SW 1271 (cell line): Measurements from ENCODE around the gene MOV10.
A peak's percentile ranks its signal among the peaks of the same experiment; 100 is the strongest.
"Not testable (repeated sequence)": the region's sequence is repeated elsewhere in the genome, so short reads cannot be mapped to it uniquely, and the experiment has no call there.

Experiments
- DNase-seq, 2 experiments: peaks; one replicate each; lab custom pipeline; 2025; lab: John Stamatoyannopoulos, UW

Gene MOV10

GRCh38 chr1:112712191-112712590 is 37.7 kb downstream of the MOV10 start:
- DNase-seq = no peak

- DNase-seq = no peak
Observed at GRCh38 chr1:112712701-112713128, 38.3 kb downstream of the MOV10 start.

DNA sequence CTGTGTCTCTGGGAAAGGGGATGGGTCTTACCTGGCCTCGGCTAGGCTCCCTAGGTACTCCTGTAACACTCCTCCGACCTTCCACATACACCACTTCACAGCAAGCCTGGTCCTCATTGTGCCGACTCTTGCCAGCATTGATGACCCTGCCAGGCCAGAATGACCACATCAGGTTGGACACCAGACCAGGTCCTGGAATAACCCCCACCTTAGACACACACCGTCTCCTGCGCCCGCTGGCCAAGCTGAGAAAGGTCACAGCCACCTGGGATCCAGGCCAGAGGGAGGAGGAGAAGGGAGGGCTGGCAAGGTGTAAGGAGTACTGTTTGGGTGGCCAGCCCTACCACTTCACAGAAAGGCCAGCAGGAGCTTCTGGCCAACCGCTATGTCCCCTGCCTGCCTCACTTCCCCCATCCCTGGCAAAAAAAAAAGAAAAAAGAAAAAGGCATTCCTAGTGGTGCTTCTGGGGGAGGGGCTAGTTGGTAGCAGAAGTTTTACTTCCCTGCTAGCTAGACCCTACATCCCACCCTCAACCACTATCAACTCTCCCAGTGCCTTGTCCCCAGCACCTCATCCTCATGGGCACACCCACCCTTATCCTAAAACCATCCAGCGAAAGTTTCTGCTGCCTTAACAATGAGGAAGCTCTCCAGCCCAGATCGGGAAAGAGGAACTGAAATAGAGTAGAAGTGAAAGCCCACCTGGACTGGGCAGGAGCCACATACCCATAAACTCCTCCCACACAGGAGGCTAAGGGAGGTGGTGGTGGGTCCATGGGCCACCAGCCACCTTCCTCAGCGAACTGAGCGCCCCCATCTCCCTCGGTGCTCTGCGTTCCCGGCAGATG is 39.2 kb downstream of the MOV10 start:
- DNase-seq = no peak

DNA sequence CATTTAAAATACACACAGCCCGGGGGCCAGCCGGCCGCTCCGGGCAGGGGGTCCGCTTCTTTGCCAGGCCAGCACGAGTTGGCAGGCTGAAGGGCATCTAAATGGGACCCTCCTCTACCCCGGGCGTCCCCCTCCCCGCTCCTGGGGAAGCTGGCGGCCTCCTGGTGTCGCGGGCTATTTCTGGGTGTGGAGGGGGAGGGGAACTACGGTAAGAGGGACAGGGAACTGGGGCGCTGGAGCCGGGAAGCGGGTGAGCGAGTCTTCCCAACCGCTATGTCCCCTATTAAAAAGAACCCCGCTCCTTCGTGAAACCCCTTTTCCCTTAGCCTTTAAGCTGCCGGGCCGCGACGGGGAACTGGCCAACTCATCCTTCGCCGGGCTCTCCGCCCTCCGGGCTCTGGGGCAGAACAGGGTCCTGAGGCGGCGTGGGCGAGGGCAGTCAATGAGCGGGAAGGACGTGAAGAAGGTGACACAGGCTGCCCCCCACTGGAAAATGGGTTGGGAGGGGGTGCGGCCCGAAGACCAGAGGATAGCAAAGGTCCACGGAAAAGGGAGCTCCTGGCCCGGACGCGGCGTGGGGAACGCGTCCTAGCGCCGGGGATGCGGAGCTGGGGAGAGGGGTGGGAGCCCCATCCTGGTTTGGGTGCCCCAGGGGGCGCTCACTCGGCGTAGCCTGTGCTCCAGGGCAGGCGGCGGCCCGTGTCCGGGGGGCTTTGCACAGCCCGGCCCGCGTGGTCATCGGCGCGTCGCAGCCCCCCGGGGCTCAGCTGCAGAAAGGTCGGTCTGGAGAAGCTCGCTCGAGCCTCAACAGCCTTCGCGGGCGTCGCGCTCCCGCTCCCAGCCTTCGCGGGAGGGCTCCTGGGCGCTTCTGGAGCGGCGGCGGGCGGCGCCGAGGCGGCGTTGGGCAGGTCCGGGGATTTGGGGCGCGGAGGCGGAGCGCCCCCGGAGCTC is 40.1 kb downstream of the MOV10 start:
- DNase-seq = no peak

GRCh38 chr1:112715264-112716053 is 41.0 kb downstream of the MOV10 start, which contains the start of gene PPM1J:
Gene PPM1J (minus strand): TSS chr1:112715332. CDS start chr1:112715301, 31 bp downstream.
- peak; percentile 75 to 83 for DNase-seq

DNA sequence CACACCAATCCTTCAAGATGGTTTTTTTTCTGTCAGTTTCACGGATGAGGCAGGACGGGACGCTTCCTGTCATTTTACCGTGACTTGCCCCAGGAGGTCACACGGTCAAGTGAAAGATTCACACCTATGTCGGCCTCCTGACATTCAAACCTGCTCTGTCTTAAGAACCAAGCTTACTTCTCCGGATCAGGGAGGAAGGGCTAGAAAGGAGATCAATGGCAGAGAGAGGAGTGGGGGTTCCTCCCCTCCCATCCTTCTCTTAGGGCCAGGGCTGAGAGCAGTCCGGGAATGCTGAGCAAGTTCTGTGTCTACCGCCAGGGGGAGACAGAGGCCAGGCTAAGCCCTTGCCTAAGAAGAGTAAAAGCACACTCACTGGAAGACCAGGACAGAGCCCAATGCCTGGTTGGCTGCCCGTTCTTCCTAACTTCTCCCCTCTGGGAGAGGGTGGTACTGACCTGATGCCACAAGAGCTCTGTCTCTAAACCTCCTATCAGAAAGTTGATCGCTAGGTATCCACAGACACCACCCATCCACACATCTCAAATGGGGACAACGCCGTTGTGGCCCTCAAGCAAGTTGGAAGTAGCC is 41.8 kb downstream of the MOV10 start:
- DNase-seq = peak; percentile 62 to 76

DNA sequence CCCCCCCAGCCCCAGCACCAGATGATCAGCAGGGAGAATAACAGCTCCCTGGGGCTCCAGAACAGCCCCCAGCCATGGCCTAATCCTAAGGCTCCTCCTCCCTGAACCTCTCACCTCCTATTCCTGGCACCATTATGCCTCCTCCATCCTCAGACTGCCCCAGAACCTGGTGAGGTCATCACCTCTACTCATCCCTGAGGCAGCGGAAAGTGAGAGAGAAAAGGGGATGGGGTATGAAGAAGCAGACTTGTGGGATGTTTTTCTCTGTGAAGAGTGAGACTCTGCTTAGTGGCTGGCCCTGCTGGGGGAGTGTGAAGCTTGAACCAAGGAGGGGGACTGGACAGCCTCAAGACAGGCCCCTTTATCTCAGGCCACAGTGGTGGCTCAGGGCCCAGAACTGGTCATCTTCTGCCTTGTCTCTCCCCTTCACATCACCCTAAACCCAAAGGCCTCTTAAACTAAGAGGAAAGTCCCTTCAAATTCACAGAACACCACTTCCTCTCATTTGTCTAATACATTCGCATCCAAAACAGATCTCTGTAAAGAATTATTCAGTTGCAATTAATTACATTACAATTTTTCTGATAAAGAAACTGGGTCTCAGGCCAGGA is 42.9 kb downstream of the MOV10 start:
- DNase-seq = no peak

DNA sequence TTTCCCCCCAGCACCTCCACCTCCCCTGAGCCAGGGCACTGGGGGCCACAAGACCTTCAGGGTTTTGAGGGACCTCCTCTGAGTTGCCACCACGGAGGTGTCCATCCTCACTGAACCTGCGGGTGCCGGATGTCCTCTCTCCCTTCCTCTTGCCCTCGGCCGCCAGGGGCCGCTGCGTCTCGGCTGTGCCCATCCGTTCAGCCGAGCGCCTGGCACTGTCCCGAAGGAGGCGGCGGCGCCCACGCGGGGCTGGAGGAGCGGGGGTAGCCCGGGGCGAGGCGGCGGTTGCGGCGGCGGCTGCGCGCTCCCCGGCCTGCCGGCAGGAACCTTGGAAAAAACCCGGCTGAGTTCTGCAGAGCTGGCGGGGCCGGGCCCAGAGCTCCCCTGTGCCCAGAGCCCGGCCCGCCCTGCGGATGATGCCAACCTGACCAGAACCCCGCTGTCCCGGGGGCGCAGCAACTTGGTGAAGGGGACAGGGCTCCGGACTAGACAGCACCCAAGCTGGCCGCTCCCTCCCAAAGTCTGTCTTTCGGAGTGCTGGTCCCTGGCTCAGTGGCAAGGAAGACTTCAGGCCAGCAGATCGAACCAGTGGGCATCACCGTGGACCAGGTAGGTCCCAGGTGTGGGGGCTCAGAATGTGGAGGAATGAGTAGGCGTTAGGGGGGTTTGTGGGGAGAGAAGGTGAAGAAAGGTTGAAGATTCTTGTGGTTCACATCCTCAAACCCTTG is 44.4 kb downstream of the MOV10 start:
- peak; percentile 17 to 30 for DNase-seq

DNA sequence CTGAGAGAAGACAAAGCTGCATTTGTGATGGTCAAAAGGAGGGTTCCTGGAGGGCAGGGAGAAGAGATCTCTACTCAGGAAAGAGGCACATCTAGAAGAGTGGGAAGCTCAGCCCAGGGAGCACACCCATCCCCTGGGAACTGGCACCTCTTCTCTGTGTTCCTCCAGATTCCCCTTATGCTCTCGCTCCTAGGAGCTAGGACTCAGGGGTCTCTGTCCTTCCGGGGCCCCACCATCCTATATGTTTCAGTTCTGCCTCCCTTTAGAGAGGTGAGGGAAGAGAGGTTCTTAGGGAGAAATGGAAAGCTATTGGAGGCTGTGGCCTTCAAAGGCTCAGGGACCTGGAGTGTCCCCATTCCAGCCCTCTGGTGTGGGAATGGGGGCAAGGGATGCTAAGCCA is 45.2 kb downstream of the MOV10 start:
- no peak for DNase-seq

DNA sequence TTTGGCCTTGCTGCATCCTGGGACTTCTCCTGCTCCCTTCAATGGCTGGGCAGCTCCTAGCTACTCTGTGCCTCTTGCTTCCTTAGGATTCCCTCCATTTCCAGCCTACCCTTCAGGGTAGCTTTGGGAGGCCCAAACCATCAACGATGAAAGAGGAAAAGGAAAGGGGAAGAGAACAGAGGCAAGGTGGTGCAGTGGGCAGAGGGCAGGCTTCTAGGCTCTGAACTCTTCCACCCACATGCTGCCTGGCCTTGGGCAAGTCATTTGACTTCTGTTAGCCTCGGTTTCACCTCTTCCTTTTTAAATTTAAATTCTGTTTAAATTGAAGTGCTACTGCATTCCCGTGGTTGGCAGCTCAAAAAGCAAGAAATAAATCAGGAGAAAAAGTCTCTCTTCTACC is 46.3 kb downstream of the MOV10 start:
- DNase-seq = no peak

- not testable (repeated sequence) for DNase-seq
Observed at GRCh38 chr1:112721294-112721693, 46.8 kb downstream of the MOV10 start.

DNA sequence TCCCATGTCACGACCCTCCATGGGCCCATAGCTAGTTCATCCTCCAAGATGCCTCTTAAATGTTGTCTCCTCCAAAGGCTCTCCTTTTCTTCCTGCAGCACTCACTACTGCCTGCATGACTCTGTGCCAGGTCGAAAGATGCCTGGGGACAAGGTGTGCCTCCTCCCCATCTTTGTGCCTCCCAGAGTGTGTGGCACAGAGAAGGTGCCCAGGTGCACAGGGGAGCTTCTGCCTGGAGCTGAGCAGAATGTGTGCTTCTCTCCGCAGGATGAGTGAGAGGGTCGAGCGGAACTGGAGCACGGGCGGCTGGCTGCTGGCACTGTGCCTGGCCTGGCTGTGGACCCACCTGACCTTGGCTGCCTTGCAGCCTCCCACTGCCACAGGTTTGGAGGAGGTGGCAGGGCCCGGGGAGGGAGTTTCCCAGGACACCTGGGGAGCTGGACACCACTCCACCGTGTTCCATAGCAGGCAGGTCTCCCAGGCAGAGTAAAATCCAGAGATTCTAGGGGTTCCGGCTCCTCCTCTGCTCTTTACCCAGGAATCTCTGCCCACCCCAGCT is 47.6 kb downstream of the MOV10 start:
- DNase-seq = no peak

GRCh38 chr1:112722601-112723510 is 48.4 kb downstream of the MOV10 start:
- no peak for DNase-seq

DNA sequence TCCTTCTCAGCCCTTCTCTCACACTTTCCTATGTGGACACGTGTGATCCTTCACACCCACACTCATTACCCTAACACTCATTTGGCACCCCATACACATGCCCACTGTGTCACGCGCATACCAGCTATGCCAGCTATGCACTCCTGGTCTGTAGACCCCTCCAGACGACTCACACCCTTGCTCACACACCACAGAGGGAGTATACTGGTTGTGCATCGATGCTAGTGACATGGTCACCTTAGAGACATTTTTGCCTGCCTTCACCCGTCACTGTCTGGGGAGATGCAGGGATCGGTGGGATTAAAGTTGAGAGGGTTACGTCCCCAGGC is 49.0 kb downstream of the MOV10 start:
- no peak for DNase-seq

- not testable (repeated sequence) for DNase-seq
Observed at GRCh38 chr1:112724240-112724639, 49.8 kb downstream of the MOV10 start.

- DNase-seq = peak in 1 of 2 experiments; percentile 8
Observed at GRCh38 chr1:112727716-112728115, 53.3 kb downstream of the MOV10 start.

DNA sequence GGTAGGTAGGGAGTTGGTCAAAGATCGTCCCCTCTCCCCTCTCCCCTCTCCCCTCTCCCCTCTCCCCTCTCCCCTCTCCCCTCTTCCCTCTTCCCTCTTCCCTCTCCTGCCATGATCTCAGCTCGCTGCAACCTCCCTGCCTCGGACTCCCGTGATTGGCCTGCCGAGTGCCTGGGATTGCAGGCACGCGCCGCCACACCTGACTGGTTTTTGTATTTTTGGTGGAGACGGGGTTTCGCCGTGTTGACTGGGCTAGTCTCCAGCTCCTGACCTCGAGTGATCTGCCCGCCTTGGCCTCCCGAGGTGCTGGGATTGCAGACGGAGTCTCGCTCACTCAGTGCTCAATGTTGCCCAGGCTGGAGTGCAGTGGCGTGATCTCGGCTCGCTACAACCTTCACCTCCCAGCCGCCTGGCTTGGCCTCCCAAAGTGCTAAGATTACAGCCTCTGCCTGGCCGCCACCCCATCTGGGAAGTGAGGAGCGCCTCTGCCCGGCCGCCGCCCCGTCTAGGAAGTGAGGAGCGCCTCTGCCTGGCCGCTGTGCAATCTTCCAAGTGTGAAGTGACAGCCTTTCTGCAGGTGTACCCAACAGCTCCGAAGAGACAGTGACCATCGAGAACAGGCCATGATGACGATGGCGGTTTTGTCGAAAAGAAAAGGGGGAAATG is 54.0 kb downstream of the MOV10 start:
- not testable (repeated sequence) for DNase-seq

GRCh38 chr1:112729011-112729410 is 54.6 kb downstream of the MOV10 start:
- not testable (repeated sequence) for DNase-seq
